Neural crest cell (in vitro differentiated cells): ENCODE measurements around the gene BRI3BP. TPM values are rescaled to one million over a fixed set of nuclear protein-coding genes. Genes with fewer than 3 reads are reported as not detected.
A peak's percentile ranks its signal among the peaks of the same experiment; 100 is the strongest.

Source experiments
- DNase-seq: peaks from one replicate; pipeline ENCODE4 v3.0.0; 2021; ENCODE audit warnings: low read depth, mixed read lengths, low spot score
- H3K27ac Mint-ChIP-seq: one replicate; pipeline ENCODE4 v1.8.0; 2021; ENCODE audit warnings: mild to moderate bottlenecking, mixed read lengths; ENCODE audit not compliant: unreplicated experiment
- H3K27me3 Mint-ChIP-seq: 2 replicates; pipeline ENCODE4 v1.8.0; 2021; ENCODE audit warnings: low read depth, mild to moderate bottlenecking, mixed read lengths
- H3K36me3 Mint-ChIP-seq: 2 replicates; pipeline ENCODE4 v1.8.0; 2021; ENCODE audit warnings: low read depth, mild to moderate bottlenecking, mixed read lengths
- H3K4me1 Mint-ChIP-seq: 2 replicates; pipeline ENCODE4 v1.8.0; 2021; ENCODE audit warnings: mixed read lengths
- H3K4me3 Mint-ChIP-seq: one replicate; pipeline ENCODE4 v1.8.0; 2021; ENCODE audit warnings: mild to moderate bottlenecking, mixed read lengths
- H3K9me3 Mint-ChIP-seq: 2 replicates; pipeline ENCODE4 v1.8.0; 2021; ENCODE audit warnings: mixed read lengths
- CTCF ChIP-seq: fragments of 200-600 bp; sonication (generic); conservative IDR thresholded peaks from 2 replicates; pipeline ENCODE4 v1.5.0; 2021; ENCODE audit warnings: antibody characterized with exemption, mild to moderate bottlenecking
- total RNA-seq: library from RNA; stranded (reverse); gene quantifications from 2 replicates; pipeline ENCODE4 v1.2.1, GENCODE V29; 2021

The BRI3BP gene
- total RNA-seq, 1 donor from 2014 or later, result 19.0 TPM

GRCh38 chr12:125004621-125005020, 11.2 kb downstream of the BRI3BP start:
- no peaks in the 10 kb centered on the region for H3K36me3 Mint-ChIP-seq
- TF ChIP-seq CTCF, result no peak
- H3K4me3 Mint-ChIP-seq, result no peak overlapping the region
- H3K4me1 Mint-ChIP-seq, result peaks cover 7% of the 10 kb centered on the region
- H3K27me3 Mint-ChIP-seq, result no peaks in the 10 kb centered on the region
- no peak overlapping the region for H3K27ac Mint-ChIP-seq
- no peak for DNase-seq
- H3K9me3 Mint-ChIP-seq, result no peaks in the 10 kb centered on the region

DNA sequence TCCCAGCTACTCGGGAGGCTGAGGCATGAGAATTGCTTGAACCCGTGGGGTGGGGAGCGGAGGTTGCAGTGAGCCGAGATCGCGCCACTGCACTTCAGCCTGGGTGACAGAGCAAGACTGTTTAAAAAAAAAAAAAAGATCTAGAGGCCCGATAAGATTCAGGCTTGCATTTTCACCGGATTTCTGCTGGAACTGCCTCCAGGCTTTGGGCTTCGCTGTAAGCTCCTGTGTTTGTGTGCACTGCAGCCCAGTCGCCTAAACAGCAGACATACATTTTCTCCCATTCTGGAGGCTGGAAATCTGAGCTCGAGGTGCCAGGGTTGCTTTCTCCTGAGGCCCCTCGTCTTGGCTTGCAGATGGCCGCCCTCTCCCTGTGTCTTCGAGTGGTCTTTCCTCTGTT, 12.2 kb downstream of the BRI3BP start:
- peak overlapping the region; percentile 4 for H3K27ac Mint-ChIP-seq
- H3K4me3 Mint-ChIP-seq, result no peak overlapping the region
- H3K9me3 Mint-ChIP-seq, result no peaks in the 10 kb centered on the region
- no peak for TF ChIP-seq CTCF
- H3K36me3 Mint-ChIP-seq, result no peaks in the 10 kb centered on the region
- H3K27me3 Mint-ChIP-seq, result no peaks in the 10 kb centered on the region
- peaks cover 5% of the 10 kb centered on the region for H3K4me1 Mint-ChIP-seq
- no peak for DNase-seq

DNA sequence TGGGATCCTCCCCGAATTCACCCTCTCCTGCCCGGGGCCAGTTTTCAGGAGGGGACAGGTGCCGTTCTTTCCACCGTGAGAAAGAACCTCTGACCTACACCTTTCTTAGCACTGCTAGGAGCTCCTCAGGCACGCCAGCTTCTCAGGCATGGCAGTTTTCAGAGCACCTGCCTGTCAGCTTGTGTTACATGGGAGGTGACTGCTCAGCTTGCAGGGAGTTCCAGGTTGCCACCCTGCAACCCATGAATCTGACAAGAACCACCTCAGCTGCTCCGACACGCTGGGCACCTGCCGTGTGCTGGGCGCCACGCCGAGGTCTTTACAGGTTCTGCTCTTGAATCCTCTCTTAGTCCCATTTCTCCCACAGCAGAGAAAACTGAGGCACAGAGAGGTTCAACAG, 12.9 kb downstream of the BRI3BP start:
- Mint-ChIP-seq H3K27me3 (no peaks in the 10 kb centered on the region), H3K36me3 (no peaks in the 10 kb centered on the region), H3K9me3 (no peaks in the 10 kb centered on the region), H3K27ac (no peak overlapping the region), H3K4me3 (no peak overlapping the region), H3K4me1 (peaks cover 4% of the 10 kb centered on the region)
- no peak for DNase-seq
- TF ChIP-seq CTCF, result no peak

- no peak for TF ChIP-seq CTCF
- Mint-ChIP-seq H3K27ac (no peak overlapping the region), H3K4me1 (peaks cover 5% of the 10 kb centered on the region), H3K9me3 (no peaks in the 10 kb centered on the region), H3K27me3 (no peaks in the 10 kb centered on the region), H3K36me3 (no peaks in the 10 kb centered on the region), H3K4me3 (no peak overlapping the region)
- DNase-seq, result no peak
Measured at GRCh38 chr12:125013816-125014442, 20.5 kb downstream of the BRI3BP start.

GRCh38 chr12:125014526-125014925, 21.1 kb downstream of the BRI3BP start:
- no peaks in the 10 kb centered on the region for H3K27me3 Mint-ChIP-seq
- no peak for DNase-seq
- no peak for TF ChIP-seq CTCF
- H3K9me3 Mint-ChIP-seq, result no peaks in the 10 kb centered on the region
- peaks cover 2% of the 10 kb centered on the region for H3K36me3 Mint-ChIP-seq
- no peak overlapping the region for H3K4me3 Mint-ChIP-seq
- peaks cover 5% of the 10 kb centered on the region for H3K4me1 Mint-ChIP-seq
- no peak overlapping the region for H3K27ac Mint-ChIP-seq
